ENCODE results near the gene HS6ST3. TPM values are rescaled to one million over a fixed set of nuclear protein-coding genes. Genes with fewer than 3 reads are reported as not detected.

Gene HS6ST3
- total RNA-seq, 1 donor, result not detected

DNA sequence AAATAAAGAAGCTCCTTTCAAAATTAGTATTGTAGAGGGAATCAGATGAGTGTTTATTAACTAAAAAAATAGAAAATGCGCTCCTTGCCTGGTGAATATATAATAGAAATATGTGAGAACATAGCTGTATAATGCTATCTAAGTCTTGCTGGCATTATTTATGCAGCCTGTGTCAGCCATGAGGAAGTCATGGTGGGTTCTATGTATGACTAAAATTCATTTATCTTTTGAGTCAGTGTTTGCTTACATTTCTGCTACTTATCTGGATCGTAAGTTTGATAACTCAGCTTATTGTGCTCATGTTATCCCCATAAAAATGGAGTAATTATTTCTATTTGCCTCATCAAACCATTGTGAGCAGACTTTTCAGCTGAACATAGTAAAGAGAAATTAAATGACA, 455.1 kb downstream of the HS6ST3 start:
- TF ChIP-seq, protein P1, sequence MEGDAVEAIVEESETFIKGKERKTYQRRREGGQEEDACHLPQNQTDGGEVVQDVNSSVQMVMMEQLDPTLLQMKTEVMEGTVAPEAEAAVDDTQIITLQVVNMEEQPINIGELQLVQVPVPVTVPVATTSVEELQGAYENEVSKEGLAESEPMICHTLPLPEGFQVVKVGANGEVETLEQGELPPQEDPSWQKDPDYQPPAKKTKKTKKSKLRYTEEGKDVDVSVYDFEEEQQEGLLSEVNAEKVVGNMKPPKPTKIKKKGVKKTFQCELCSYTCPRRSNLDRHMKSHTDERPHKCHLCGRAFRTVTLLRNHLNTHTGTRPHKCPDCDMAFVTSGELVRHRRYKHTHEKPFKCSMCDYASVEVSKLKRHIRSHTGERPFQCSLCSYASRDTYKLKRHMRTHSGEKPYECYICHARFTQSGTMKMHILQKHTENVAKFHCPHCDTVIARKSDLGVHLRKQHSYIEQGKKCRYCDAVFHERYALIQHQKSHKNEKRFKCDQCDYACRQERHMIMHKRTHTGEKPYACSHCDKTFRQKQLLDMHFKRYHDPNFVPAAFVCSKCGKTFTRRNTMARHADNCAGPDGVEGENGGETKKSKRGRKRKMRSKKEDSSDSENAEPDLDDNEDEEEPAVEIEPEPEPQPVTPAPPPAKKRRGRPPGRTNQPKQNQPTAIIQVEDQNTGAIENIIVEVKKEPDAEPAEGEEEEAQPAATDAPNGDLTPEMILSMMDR (IDR thresholded peaks at IDR 0.05; ENCODE audit: insufficient read depth, low read depth, low read length), result no peak
- no peak overlapping the region for H3K4me3 ChIP-seq (ENCODE audit: low read depth, low read length)
- no peak for DNase-seq (ENCODE audit: low read depth)

DNA sequence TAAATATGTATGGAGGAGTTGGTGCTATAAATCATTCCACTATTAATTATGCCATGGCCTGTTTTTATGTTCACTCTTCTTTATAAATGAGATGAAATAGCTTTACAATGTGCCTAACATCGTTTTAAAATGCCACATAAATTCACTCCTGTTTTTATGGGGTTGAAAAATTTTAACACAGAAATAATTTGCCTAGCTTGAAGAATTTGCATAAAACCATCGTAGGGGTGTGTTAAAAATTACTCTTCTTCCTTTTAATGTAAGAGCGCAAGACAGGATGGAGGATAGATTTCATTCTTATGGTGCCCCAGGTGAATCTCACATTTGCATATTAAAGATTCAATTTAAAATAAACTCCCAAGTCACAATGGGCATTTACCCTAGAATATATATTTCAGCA, 456.6 kb downstream of the HS6ST3 start:
- no peak overlapping the region for H3K4me3 ChIP-seq (ENCODE audit: low read depth, low read length)
- DNase-seq (ENCODE audit: low read depth), result no peak
- TF ChIP-seq, protein P1 (IDR thresholded peaks at IDR 0.05; ENCODE audit: insufficient read depth, low read depth, low read length), result no peak

DNA sequence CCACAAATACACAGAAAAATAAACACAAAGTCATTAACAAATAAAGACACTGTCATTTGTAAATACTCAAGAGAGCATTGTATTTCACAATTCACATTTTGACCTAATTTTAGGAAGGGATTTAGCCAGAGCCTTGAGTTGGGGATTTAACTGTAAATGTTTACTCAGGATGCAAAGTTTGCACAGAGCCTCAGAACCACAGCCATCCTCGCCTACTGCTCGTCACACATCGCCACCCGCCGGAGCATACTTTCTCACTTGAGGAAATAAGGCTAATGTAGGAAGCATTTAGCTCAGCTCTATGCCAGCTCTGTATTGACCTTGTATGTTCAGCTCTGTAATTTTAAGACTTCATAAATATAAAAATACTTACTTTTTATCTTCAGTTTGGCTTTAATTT, 461.6 kb downstream of the HS6ST3 start:
- TF ChIP-seq, protein P1 (IDR thresholded peaks at IDR 0.05; ENCODE audit: insufficient read depth, low read depth, low read length), result no peak
- DNase-seq (ENCODE audit: low read depth), result no peak
- no peak overlapping the region for H3K4me3 ChIP-seq (ENCODE audit: low read depth, low read length)

DNA sequence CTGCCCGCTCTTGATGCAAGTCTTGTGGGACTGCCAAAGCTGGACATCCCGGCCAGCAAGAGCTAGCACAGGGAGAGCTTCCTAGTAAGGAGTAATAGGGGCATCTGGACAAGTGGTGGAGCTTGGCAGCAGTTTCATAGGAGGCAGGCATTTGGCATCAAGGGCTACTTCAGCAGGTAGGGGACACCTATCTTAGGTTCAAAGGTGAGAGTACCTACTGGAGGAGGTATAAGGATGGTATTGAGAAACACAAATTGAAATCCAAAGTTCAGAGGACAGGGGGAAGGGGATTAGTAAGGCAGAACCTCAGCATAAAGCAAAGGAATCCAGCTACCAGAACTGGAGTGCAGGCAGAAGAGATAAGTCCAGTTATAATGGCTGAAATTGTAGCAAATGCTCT, 462.7 kb downstream of the HS6ST3 start:
- no peak overlapping the region for H3K4me3 ChIP-seq (ENCODE audit: low read depth, low read length)
- DNase-seq (ENCODE audit: low read depth), result no peak
- TF ChIP-seq, protein P1 (IDR thresholded peaks at IDR 0.05; ENCODE audit: insufficient read depth, low read depth, low read length), result no peak

DNA sequence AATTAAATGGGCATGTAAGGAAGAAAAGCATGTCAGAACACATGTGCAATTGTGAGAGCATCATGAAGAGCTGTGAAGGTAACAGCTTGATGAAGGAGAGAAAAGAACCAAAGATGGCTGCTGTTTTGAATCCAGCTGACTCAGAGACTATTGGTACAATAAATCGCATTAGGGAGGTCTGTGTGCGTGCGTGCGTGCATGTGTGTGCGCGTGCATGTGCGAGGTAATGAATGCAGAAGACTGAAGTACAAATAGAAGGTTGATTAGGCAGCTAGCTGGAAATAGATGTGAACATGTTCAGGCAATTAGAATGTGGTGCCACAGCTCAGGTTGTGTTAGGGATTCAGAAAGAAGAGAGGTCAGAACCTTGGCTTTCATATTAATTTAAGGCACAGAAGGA, 463.9 kb downstream of the HS6ST3 start:
- TF ChIP-seq, protein P1 (IDR thresholded peaks at IDR 0.05; ENCODE audit: insufficient read depth, low read depth, low read length), result no peak
- no peak overlapping the region for H3K4me3 ChIP-seq (ENCODE audit: low read depth, low read length)
- DNase-seq (ENCODE audit: low read depth), result no peak

DNA sequence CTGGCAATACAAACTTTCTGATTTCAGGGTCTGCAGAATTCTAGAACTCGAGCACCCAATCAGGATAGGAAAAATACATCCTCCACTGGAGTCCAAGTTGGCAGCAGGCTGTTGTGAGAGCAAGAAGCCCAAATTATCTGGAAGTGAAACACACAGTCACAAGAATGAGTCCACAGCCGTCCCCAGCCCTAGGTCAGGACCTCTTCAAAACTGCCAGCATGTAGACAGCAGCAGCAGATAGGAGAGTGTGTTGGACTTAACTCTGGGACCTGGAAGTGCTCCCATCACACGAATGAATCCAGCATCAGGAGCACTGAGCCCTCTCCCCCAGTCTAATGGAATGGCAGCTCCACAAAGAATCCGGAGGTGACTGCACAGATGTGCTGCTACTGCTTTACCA, 483.7 kb downstream of the HS6ST3 start:
- H3K4me3 ChIP-seq (ENCODE audit: low read depth, low read length), result no peak overlapping the region
- DNase-seq (ENCODE audit: low read depth), result no peak
- TF ChIP-seq, protein P1 (IDR thresholded peaks at IDR 0.05; ENCODE audit: insufficient read depth, low read depth, low read length), result no peak
